HepG2 (cell line): ENCODE data around the gene MIER2. TPM values are rescaled to one million over a fixed set of nuclear protein-coding genes. Genes with fewer than 3 reads are reported as not detected.

Experiments
- ATAC-seq: fragments of 200-7000 bp; cut with Tn5 transposase; 3 replicates; pipeline ENCODE4 v1.9.1; 2020; ENCODE audit warnings: mild to moderate bottlenecking, moderate library complexity
- BruUV-seq: library from RNA; stranded (reverse); fragments of 400-500 nt; replicated peaks from 2 replicates; lab custom pipeline; 2021; lab: Mats Ljungman, UMichigan
- CTCF ChIA-PET: fragments of 300-600 bp; formaldehyde crosslinking; extraction: SDS; loops from one replicate; lab custom pipeline; 2021; ENCODE audit warnings: low total read pairs, inconsistent platforms, low intra/inter-chr PET ratio; lab: Yijun Ruan, JAX
- POLR2A ChIA-PET: fragments of 350-600 bp; sonication (Branson Sonifier 250); formaldehyde crosslinking; loops from one replicate; lab custom pipeline; 2020; ENCODE audit warnings: antibody characterized with exemption, inconsistent platforms; lab: Yijun Ruan, JAX
- DNase-seq: peaks from one replicate; pipeline ENCODE4 v3.0.0-alpha.2; 2015; ENCODE audit warnings: low spot score
- FAIRE-seq: peaks from 3 replicates; lab custom pipeline; 2011; peaks lifted over from hg19 to GRCh38; lab: Jason Lieb, UNC
- H2AFZ ChIP-seq: one replicate; pipeline ENCODE4 v1.6.1; 2011; ENCODE audit warnings: low read length, inconsistent platforms
- H3K27ac ChIP-seq: fragments of 300-600 bp; 3 replicates; pipeline ENCODE4 v1.8.0; 2011; ENCODE audit warnings: mixed run types, mild to moderate bottlenecking, mixed read lengths, low read length, inconsistent platforms; ENCODE audit not compliant: insufficient read depth; ENCODE audit errors: extremely low read length
- H3K27me3 ChIP-seq, 2 experiments: fragments of 200-600 bp in 1 of 2; 2 replicates in 1 of 2; 3 replicates in 1 of 2; pipeline versions ENCODE4 v1.6.0 to v1.8.0; 2011; ENCODE audit warnings: low read length in 2 of 2, mild to moderate bottlenecking in 2 of 2, moderate library complexity in 2 of 2, inconsistent platforms in 1 of 2; ENCODE audit not compliant: insufficient read depth in 2 of 2, control insufficient read depth in 1 of 2
- H3K36me3 ChIP-seq, 2 experiments: fragments of 200-600 bp in 1 of 2; replicated peaks in 1 of 2; 2 replicates in 1 of 2; 3 replicates in 1 of 2; pipeline versions ENCODE4 v1.5.1 to v1.8.0; 2011; ENCODE audit warnings: low read length in 2 of 2, inconsistent platforms in 1 of 2; ENCODE audit not compliant: insufficient read depth in 2 of 2, control insufficient read depth in 1 of 2
- H3K4me1 ChIP-seq: 2 replicates; pipeline ENCODE4 v1.5.1; 2012; ENCODE audit warnings: low read length, inconsistent platforms; ENCODE audit not compliant: insufficient read depth
- H3K4me2 ChIP-seq: 2 replicates; pipeline ENCODE4 v1.6.0; 2011; ENCODE audit warnings: low read depth, low read length, inconsistent platforms
- H3K4me3 ChIP-seq, 3 experiments: fragments of 200-600 bp in 1 of 3; sonication (generic), shearing (Covaris generic) in 1 of 3; replicated peaks in 1 of 3; 2 replicates each; pipeline ENCODE4 v1.5.1; 2011 to 2016; ENCODE audit warnings: low read length in 3 of 3, inconsistent platforms in 2 of 3, low read depth in 2 of 3, mild to moderate bottlenecking in 2 of 3, control low read depth in 1 of 3, mixed read lengths in 1 of 3; ENCODE audit not compliant: insufficient read depth in 1 of 3
- H3K79me2 ChIP-seq: one replicate; pipeline ENCODE4 v1.6.1; 2011; ENCODE audit warnings: low read length, inconsistent platforms; ENCODE audit not compliant: insufficient read depth
- H3K9ac ChIP-seq: 2 replicates; pipeline ENCODE4 v1.6.0; 2011; ENCODE audit warnings: mild to moderate bottlenecking, low read depth, low read length, inconsistent platforms; ENCODE audit not compliant: insufficient read depth
- H3K9me3 ChIP-seq: 2 replicates; pipeline ENCODE4 v1.5.1; 2012; ENCODE audit warnings: mild to moderate bottlenecking, low read length
- H4K20me1 ChIP-seq: 2 replicates; pipeline ENCODE4 v1.6.0; 2011; ENCODE audit warnings: inconsistent platforms, mild to moderate bottlenecking, low read length, moderate library complexity; ENCODE audit not compliant: insufficient read depth
- ARID4A ChIP-seq: sonication (generic); formaldehyde crosslinking; IDR thresholded peaks from 2 replicates; pipeline ENCODE4 v1.5.0; 2020; ENCODE audit warnings: mild to moderate bottlenecking, missing genetic modification reagents, borderline replicate concordance
- CTCF ChIP-seq: sonication (generic); formaldehyde crosslinking; IDR thresholded peaks from 2 replicates; pipeline ENCODE4 v1.5.0; 2020; ENCODE audit warnings: mild to moderate bottlenecking, missing genetic modification reagents, moderate library complexity
- FOSL1 ChIP-seq: sonication (generic); formaldehyde crosslinking; IDR thresholded peaks from 2 replicates; pipeline ENCODE4 v1.9.0; 2021; ENCODE audit warnings: missing genetic modification reagents, borderline replicate concordance
- FOXK1 ChIP-seq: sonication (generic); formaldehyde crosslinking; IDR thresholded peaks from 2 replicates; pipeline ENCODE4 v1.4.0; 2020; ENCODE audit warnings: low read depth, missing genetic modification reagents, borderline replicate concordance
- HOXA5 ChIP-seq: sonication (generic); formaldehyde crosslinking; IDR thresholded peaks from 2 replicates; pipeline ENCODE4 v1.4.0; 2020; ENCODE audit warnings: missing genetic modification reagents
- PCBP1 ChIP-seq: fragments of 200-400 bp; formaldehyde crosslinking; IDR thresholded peaks from 2 replicates; pipeline ENCODE4 v1.6.1; 2017; ENCODE audit warnings: mild to moderate bottlenecking, low read depth, low read length, borderline replicate concordance
- RELA ChIP-seq: sonication (generic); formaldehyde crosslinking; IDR thresholded peaks from 2 replicates; pipeline ENCODE4 v1.4.0; 2020; ENCODE audit warnings: missing genetic modification reagents
- THYN1 ChIP-seq: sonication (generic); formaldehyde crosslinking; IDR thresholded peaks from 2 replicates; pipeline ENCODE4 v1.8.1; 2023; ENCODE audit warnings: low read depth, mild to moderate bottlenecking, moderate library complexity, missing genetic modification reagents, borderline replicate concordance
- TIGD3 ChIP-seq: sonication (generic); formaldehyde crosslinking; IDR thresholded peaks from 2 replicates; pipeline ENCODE4 v1.5.1; 2020; ENCODE audit warnings: mild to moderate bottlenecking, missing genetic modification reagents, borderline replicate concordance
- YY1 ChIP-seq: IDR thresholded peaks from 2 replicates; pipeline ENCODE4 v1.6.1; 2011; ENCODE audit warnings: low read length, low read depth, moderate library complexity, mild to moderate bottlenecking; ENCODE audit not compliant: insufficient read depth, insufficient replicate concordance
- ZKSCAN1 ChIP-seq: fragments of 150-350 bp; IDR thresholded peaks from 2 replicates; pipeline ENCODE4 v1.6.1; 2014; ENCODE audit warnings: low read length
- ZNF292 ChIP-seq: sonication (generic); formaldehyde crosslinking; IDR thresholded peaks from 2 replicates; pipeline ENCODE4 v1.8.1; 2022; ENCODE audit warnings: mild to moderate bottlenecking, low read depth, missing genetic modification reagents, borderline replicate concordance
- ZNF354B ChIP-seq: sonication (generic); formaldehyde crosslinking; IDR thresholded peaks from 2 replicates; pipeline ENCODE4 v1.8.0; 2022; ENCODE audit warnings: mild to moderate bottlenecking, missing genetic modification reagents
- ZNF501 ChIP-seq: sonication (generic); formaldehyde crosslinking; IDR thresholded peaks from 2 replicates; pipeline ENCODE4 v1.5.1; 2020; ENCODE audit warnings: mild to moderate bottlenecking, moderate library complexity, missing genetic modification reagents
- ZSCAN22 ChIP-seq: sonication (generic); formaldehyde crosslinking; IDR thresholded peaks from 2 replicates; pipeline ENCODE4 v1.4.0; 2020; ENCODE audit warnings: mild to moderate bottlenecking, missing genetic modification reagents
- WGBS: methylation state at CpG from one replicate; pipeline ENCODE4 v1.1.6; 2017; ENCODE audit warnings: low lambda C conversion rate; 5-methylcytosine and 5-hydroxymethylcytosine counted together
- in situ Hi-C: cut with HindIII; loops from 2 replicates; pipeline ENCODE4 v1.10.0; 2017; ENCODE audit warnings: low pct_unique_long_range_greater_than_20kb; ENCODE audit not compliant: extremely low pct_ligation_motif_present
- intact Hi-C: fragments of 100-400 bp; cut with micrococcal nuclease; formaldehyde crosslinking; loops from one replicate; pipeline ENCODE4 v1.10.0; 2022; ENCODE audit not compliant: unreplicated experiment
- polyA plus RNA-seq, 8 experiments: library from polyadenylated mRNA; depleted of rRNA in 3 of 8; stranded (reverse) in 7 of 8; unstranded in 1 of 8; fragments of >200 nt; fragmentation: Illumina TruSeq in 4 of 8; extraction: Trizol in 4 of 8; gene quantifications; 2 replicates each; pipeline versions ENCODE4 v1.2.1 to v1.2.3, GENCODE V29; 2011 to 2016; ENCODE audit warnings: low read depth in 4 of 8, missing spikeins in 1 of 8, mixed read lengths in 1 of 8; ENCODE audit not compliant: insufficient read depth in 1 of 8
- total RNA-seq, 5 experiments: library from RNA; depleted of rRNA; stranded (reverse); fragments of >200 nt; fragmentation: Illumina TruSeq; extraction: Trizol; gene quantifications; 2 replicates each; pipeline ENCODE4 v1.2.3, GENCODE V29; 2016; ENCODE audit warnings: low read depth in 1 of 5

The MIER2 gene
- total and polyA plus RNA-seq, 2 of the 13 experiments (the other 11 are each of a cell fraction or from before 2014, with no cell fraction given) = 9.6 to 25.7 TPM

- Histone ChIP-seq H3K9me3 (peaks cover 4% of the 10 kb centered on the region), H3K4me1 (peaks cover 29% of the 10 kb centered on the region), H3K4me3 (no peak overlapping the region), H3K27me3 (no peaks in the 10 kb centered on the region; a peak in 1 of 5 replicates), H3K9ac (no peak overlapping the region), H3K27ac (no peak overlapping the region), H4K20me1 (peaks cover 6% of the 10 kb centered on the region; the same call in 1 of the 2 replicates), H3K4me2 (no peak overlapping the region), H3K36me3 (no peaks in the 10 kb centered on the region), H2AFZ (no peak overlapping the region), H3K79me2 (peaks cover 9% of the 10 kb centered on the region)
- peak; percentile 45 for ATAC-seq
- FAIRE-seq = no peak
- in situ Hi-C loops (no loop called here), intact Hi-C loops (no loop called here)
- CTCF ChIA-PET = no interaction called here
- BruUV-seq = no TSS peak
- POLR2A ChIA-PET = interaction anchor here (1.5 kb wide), 1 partner anchor 114 kb away, joined by 4 read pairs; no protein-coding TSS in a partner anchor
- WGBS = 31% methylated on average over 17 of the region's 26 CpGs
- peak; percentile 57 for DNase-seq
- no peak for TF ChIP-seq HOXA5 (CRISPR knock-in tag)
- no peak for TF ChIP-seq THYN1 (CRISPR knock-in tag)
- TF ChIP-seq ZKSCAN1 = no peak
- no peak for TF ChIP-seq TIGD3 (CRISPR knock-in tag)
- no peak for TF ChIP-seq FOSL1 (CRISPR knock-in tag)
- TF ChIP-seq YY1 = no peak
- no peak for TF ChIP-seq ZNF501 (CRISPR knock-in tag)
- TF ChIP-seq PCBP1 = no peak
- no peak for TF ChIP-seq ZNF354B (CRISPR knock-in tag)
- TF ChIP-seq CTCF (CRISPR knock-in tag) = peak; percentile 62
- no peak for TF ChIP-seq ZNF292
- TF ChIP-seq RELA (CRISPR knock-in tag) = no peak
- no peak for TF ChIP-seq ZSCAN22
- no peak for TF ChIP-seq FOXK1
- no peak for TF ChIP-seq ARID4A (CRISPR knock-in tag)
Measured at GRCh38 chr19:347946-348861, 3.6 kb upstream of the MIER2 start.
